Measurements from ENCODE around the gene HLA-DOB.

GRCh38 chr6:32839356-32839755 lies 22.6 kb upstream of the HLA-DOB start:
- TF ChIP-seq CTCF (IDR thresholded peaks at IDR 0.05) (no peak), POLR2A (IDR thresholded peaks at IDR 0.05) (no peak)
